ENCODE measurements around the gene KRT78. TPM values are rescaled to one million over a fixed set of nuclear protein-coding genes. Genes with fewer than 3 reads are reported as not detected.

KRT78 gene
- total RNA-seq, 1 experiment from 2014 or later: not detected

DNA sequence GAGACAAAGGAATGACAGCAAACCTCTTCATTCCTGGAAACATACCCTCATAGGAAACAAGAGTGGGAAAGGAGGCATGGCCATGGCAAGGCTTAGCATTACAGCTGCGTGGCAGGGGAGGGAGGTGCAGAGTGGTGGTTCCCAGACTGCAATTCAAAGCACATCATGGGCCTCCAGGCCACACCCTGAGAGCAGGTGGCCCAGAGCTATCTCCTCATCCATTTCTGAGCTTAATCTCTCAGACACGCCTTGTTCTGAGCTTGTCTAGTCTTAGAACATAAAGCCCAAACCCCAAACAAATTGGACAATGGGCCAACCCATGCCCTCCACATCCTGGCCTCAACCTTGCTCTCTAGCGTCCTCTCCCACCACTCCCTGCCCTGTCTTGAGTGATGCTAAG is 47.0 kb downstream of the KRT78 start:
- no peaks in the 10 kb centered on the region for H3K36me3 Mint-ChIP-seq
- no peak for DNase-seq (ENCODE audit: low spot score)
- ChIA-PET CTCF (interaction anchor here (0.9 to 2.3 kb wide), 7 partner anchors 11 to 111 kb away, joined by 3 to 10 read pairs (median 4); no protein-coding TSS in a partner anchor), POLR2A (no interaction called here)
- ATAC-seq: no peak
- H3K27ac Mint-ChIP-seq: no peak overlapping the region
- no peak overlapping the region for H3K4me3 Mint-ChIP-seq
- TF ChIP-seq SOX15 (CRISPR knock-in tag; IDR thresholded peaks at IDR 0.05): no peak
- no peak for TF ChIP-seq RELA (CRISPR knock-in tag; IDR thresholded peaks at IDR 0.05; ENCODE audit: borderline replicate concordance)
- no peak for TF ChIP-seq NR3C1 (CRISPR knock-in tag; conservative IDR thresholded peaks at IDR 0.05; ENCODE audit: low read depth)
- no peak for TF ChIP-seq PRRX2 (CRISPR knock-in tag; IDR thresholded peaks at IDR 0.05)
- no peak for TF ChIP-seq NFYB (CRISPR knock-in tag; conservative IDR thresholded peaks at IDR 0.05; ENCODE audit: low read depth)
- TF ChIP-seq TP53 (CRISPR knock-in tag; IDR thresholded peaks at IDR 0.05): no peak
- TF ChIP-seq, protein P1, sequence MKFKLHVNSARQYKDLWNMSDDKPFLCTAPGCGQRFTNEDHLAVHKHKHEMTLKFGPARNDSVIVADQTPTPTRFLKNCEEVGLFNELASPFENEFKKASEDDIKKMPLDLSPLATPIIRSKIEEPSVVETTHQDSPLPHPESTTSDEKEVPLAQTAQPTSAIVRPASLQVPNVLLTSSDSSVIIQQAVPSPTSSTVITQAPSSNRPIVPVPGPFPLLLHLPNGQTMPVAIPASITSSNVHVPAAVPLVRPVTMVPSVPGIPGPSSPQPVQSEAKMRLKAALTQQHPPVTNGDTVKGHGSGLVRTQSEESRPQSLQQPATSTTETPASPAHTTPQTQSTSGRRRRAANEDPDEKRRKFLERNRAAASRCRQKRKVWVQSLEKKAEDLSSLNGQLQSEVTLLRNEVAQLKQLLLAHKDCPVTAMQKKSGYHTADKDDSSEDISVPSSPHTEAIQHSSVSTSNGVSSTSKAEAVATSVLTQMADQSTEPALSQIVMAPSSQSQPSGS (CRISPR knock-in tag; IDR thresholded peaks at IDR 0.05; ENCODE audit: borderline replicate concordance, low read depth): no peak
- TF ChIP-seq, protein P2, sequence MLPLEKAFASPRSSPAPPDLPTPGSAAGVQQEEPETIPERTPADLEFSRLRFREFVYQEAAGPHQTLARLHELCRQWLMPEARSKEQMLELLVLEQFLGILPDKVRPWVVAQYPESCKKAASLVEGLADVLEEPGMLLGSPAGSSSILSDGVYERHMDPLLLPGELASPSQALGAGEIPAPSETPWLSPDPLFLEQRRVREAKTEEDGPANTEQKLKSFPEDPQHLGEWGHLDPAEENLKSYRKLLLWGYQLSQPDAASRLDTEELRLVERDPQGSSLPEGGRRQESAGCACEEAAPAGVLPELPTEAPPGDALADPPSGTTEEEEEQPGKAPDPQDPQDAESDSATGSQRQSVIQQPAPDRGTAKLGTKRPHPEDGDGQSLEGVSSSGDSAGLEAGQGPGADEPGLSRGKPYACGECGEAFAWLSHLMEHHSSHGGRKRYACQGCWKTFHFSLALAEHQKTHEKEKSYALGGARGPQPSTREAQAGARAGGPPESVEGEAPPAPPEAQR (CRISPR knock-in tag; IDR thresholded peaks at IDR 0.05): no peak
- no peak for TF ChIP-seq KAT7 (CRISPR knock-in tag; IDR thresholded peaks at IDR 0.05; ENCODE audit: borderline replicate concordance)
- no peak for TF ChIP-seq ZNF423 (CRISPR knock-in tag; IDR thresholded peaks at IDR 0.05)
- TF ChIP-seq, protein P3, sequence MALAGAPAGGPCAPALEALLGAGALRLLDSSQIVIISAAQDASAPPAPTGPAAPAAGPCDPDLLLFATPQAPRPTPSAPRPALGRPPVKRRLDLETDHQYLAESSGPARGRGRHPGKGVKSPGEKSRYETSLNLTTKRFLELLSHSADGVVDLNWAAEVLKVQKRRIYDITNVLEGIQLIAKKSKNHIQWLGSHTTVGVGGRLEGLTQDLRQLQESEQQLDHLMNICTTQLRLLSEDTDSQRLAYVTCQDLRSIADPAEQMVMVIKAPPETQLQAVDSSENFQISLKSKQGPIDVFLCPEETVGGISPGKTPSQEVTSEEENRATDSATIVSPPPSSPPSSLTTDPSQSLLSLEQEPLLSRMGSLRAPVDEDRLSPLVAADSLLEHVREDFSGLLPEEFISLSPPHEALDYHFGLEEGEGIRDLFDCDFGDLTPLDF (CRISPR knock-in tag; IDR thresholded peaks at IDR 0.05): no peak
- TF ChIP-seq ATF1 (CRISPR knock-in tag; IDR thresholded peaks at IDR 0.05): no peak
- no peak for TF ChIP-seq FOXP1 (CRISPR knock-in tag; IDR thresholded peaks at IDR 0.05; ENCODE audit: borderline replicate concordance)
- TF ChIP-seq HMGXB4 (CRISPR knock-in tag; IDR thresholded peaks at IDR 0.05): no peak
- no peak for TF ChIP-seq JAZF1 (CRISPR knock-in tag; IDR thresholded peaks at IDR 0.05)
- no peak for TF ChIP-seq FOXK1 (CRISPR knock-in tag; IDR thresholded peaks at IDR 0.05)
- no peak for TF ChIP-seq TEAD4 (CRISPR knock-in tag; IDR thresholded peaks at IDR 0.05)
- H3K9me3 Mint-ChIP-seq: no peaks in the 10 kb centered on the region
- H3K4me1 Mint-ChIP-seq: peaks cover 51% of the 10 kb centered on the region
- no peaks in the 10 kb centered on the region for H3K27me3 Mint-ChIP-seq (ENCODE audit: low read depth)

GRCh38 chr12:52800259-52800917 is 48.4 kb downstream of the KRT78 start:
- DNase-seq (ENCODE audit: low spot score): no peak
- H3K27me3 Mint-ChIP-seq (ENCODE audit: low read depth): no peaks in the 10 kb centered on the region
- CTCF ChIA-PET: interaction anchor here (0.8 to 2.3 kb wide), 3 partner anchors 65 to 378 kb away, joined by 3 to 10 read pairs (median 4); no protein-coding TSS in a partner anchor
- no peak for TF ChIP-seq ZNF423 (CRISPR knock-in tag; IDR thresholded peaks at IDR 0.05)
- ATAC-seq: no peak
- no peak overlapping the region for H3K4me3 Mint-ChIP-seq
- H3K27ac Mint-ChIP-seq: no peak overlapping the region
- H3K9me3 Mint-ChIP-seq: no peaks in the 10 kb centered on the region
- peaks cover 44% of the 10 kb centered on the region for H3K4me1 Mint-ChIP-seq
- POLR2A ChIA-PET: no interaction called here
- H3K36me3 Mint-ChIP-seq: no peaks in the 10 kb centered on the region

Measured in WTC11 (cell line).